Hematopoietic multipotent progenitor cell treated with erythropoietin and hydrocortisone succinate and interleukin-3 and kit ligand, for 8 days (in vitro differentiated cells): ENCODE results near the gene AP2A2.

Source experiments
- DNase-seq: peaks from one replicate; pipeline ENCODE4 v3.0.0-alpha.2; 2015

Gene AP2A2

DNA sequence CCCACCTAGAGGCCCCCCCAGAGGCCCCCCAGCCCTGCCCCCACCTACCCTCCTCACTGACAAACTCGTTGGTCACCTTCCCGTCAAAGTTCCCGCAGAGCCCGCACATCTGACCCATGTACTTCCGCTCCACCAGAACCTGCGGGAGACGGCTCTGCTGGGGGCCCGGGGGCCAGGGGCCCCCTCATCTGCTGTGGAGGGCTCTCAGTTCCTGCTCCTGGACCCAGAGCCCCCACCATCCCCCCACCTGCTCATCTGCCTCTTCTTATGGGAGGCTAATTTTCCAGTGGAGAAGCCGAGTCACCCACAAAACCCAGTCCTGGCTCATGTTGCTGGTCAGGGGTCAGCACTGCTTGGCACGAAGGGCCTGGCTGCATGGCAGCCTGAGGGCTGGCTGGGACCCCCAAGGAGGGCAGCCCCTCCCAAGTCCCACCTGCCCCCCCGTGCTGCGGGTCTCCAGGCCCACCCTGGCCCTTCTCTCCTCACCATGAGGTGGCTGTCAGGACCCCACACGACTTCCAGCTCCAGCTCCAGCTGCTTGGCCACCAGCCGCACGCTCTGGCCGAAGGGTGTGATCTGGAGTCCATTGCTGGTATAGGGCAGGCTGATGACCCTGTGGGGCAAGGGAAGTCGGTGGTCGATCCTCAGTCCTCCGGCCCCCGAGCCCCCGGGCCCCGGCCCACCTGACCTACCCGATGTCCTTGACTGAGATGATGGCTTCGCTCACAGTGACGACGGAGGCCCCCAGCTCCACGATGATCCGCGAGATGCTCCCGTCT is 105.6 kb downstream of the AP2A2 start:
- no peak for DNase-seq

DNA sequence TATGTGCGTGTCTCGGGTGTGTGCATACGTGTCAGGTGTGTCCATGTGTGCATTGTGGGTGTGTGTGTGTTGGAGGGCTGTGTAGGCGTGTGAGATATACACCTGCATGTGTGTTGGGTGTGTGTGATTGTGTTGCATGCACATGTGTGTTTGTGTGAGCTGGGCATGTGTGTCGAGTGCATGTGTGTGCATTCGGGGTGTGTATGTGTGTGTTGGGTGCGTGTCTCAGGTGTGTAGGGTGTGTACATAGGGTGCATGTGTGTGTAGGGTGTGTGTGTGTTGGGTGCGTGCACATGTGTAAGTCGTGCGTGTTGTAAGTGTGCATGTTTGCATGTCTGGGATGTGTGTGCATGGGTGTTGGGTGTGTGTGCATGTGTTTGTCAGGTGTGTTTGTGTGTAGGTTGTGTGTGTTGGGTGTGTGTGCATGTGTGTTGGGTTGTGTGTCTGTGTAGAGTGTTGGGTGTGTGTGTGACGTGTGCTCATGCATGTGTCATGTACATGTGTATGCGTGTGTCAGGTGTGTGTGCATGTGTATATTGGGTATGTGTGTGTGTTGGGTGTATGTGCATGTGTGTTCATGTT is 106.7 kb downstream of the AP2A2 start:
- DNase-seq, result no peak

DNA sequence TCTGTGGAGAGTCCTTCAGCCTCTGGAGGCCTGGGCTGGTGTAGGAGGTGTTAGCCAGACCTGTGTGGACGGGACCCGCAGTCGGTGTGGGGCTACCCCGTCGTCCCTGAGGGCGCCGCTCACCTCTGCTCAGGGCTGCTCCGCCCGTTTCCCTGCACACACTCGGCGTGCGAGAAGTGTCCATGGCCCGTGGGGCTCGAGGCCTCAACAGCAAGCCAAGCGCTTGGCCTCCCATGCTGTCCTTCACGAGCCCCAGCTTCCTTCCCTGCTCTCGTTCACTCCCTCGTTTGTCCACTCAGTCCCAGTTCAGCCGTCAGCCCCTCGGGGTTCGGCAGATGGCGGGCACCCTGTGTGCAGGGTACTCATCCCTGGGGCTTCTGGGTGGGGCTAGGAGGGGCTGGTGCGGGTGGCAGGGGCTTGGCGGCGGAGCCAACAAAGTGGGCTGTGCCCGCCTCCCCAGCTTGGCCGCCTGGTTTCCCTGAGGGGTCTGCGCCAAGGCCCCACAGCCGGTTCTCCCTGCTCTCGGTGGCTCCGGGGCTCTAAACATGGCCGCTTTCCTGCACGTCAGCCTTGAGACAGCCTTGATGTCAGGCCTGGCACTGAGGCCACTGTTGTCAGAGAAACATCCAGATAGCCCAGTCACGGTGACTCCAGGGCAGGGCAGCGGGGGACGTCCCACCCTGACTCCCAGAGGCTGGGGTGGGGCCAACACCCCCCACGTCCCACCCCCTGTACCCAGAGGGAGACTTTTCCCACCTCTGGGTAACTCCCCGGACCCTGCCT is 107.5 kb downstream of the AP2A2 start:
- DNase-seq, result no peak

DNA sequence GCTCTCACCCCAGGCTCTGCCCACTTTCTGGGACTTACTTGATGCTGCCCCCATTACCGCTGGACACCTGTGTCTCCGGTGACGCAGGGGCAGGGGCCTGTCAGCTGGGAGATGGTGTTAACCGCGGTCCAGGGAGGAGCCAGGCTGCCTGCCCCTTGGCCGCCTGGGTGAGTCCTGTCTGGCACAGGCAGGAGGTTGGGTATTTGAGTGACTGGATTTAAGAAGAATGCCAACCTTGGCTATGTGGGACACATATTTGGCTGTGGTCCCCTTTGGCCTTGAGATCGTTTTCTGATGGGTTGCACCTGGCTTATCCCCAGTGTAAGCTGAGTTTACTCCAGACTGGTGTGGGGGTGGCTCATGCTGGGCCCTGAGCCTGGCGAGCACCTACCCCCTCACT is 108.3 kb downstream of the AP2A2 start:
- no peak for DNase-seq

DNA sequence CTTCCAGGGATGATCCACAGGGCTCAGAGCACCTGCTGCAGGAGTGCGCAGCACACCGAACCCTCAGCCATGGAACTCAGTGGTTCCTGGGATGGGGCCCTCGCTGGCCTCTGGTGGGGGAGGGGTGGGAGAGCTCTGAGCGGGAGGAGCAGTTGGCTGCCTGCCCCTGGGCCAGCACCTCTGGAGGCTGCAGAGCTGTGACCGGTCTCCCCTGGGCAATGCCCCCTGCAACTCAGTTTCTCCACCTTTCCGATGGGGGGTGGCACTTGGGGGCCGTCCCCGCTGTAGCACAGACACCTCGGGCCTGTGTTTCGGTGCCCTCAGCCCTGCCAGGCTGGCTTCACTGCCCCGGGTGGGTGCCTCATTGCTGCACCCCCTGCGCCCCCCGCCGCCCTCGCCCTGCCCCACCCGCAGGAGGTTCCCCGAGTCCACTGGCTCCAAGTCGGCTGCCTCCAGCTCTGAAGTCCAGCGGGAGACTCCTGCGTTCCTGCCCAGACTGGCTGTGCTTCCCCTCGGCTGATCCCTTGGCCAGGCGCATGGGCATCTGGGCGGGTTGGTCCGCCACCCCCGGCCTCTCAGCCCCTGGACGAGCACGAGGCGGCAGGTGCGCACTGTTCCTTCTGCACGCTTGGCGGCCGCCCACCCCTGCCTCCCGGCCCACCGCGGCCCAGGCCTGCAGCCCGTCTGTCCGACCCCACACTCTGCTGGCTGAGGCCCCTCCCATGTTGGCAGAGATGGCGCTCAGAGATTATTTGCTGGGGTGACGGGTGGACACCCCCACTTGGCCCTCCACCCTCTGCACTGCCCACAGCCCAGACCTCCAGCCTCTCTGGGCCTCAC is 109.0 kb downstream of the AP2A2 start:
- DNase-seq, result no peak

DNA sequence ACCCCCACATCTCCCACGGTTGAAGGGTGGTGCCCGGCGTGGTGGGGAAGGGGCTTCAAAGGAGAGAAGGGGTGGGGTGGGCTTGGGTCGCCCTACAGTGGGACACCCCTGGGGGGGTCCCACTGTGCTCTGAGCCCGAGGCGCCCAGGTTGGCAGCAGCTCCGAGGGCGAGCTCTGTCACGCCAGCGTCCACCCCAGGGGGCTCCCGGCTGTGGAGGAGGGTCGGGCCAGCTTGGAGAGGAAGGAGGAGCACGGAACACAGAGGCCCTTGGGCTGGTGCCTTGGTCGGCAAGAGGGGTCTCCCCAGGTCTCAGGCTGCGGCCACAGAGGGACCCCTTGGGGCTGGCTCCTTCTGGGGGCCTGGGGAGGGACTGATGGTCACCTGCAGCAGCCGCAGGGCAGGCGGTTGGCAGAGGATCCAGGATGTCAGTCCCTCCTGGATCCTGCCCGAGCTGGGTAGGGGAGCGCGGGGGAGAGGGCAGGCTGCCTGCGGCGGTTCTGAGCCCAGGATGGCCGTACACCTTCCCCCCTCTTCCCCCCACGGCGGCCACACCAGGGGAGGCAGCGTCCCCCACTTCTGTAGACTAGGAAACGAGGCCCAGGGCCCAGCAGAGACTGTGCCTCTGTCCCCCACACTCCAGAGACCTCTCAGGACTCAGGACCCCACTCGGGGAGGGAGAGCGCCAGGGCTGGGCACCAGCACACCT is 110.1 kb downstream of the AP2A2 start:
- no peak for DNase-seq

DNA sequence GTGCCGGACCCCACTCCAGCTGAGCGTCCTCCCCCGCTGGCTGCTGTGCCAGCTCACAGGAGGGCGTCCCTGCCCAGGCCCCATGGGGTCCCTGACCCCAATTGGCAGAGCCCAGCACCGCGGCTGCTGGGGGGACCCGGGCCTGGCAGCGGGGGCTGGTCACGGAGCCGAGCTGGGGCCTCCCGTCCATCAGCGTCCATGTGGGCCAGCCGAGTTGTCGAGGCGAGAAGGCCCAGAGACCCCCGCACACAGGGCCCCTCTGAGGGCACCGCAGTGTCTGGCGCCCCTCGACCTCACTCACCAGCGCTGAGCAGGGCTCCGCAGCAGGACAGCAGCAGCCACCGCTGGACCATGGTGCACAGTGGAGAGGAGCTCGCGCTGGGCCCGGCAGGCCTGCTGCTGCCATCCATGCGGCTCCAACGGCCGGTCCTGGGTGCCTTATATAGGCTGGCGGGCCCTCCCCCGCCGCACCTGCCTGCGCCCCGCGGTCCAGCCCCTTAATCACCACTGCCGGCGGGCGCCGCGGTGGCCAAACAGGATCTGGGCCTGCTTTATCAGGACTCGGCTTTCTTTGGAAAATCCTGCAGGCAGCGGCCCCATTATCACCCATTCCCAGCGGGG is 110.7 kb downstream of the AP2A2 start, which contains the start of gene MUC6:
TSS of gene MUC6 (minus strand) at position 416 of the 621 bp plus-strand sequence. CDS start at position 353, 63 bp downstream.
- no peak for DNase-seq

DNA sequence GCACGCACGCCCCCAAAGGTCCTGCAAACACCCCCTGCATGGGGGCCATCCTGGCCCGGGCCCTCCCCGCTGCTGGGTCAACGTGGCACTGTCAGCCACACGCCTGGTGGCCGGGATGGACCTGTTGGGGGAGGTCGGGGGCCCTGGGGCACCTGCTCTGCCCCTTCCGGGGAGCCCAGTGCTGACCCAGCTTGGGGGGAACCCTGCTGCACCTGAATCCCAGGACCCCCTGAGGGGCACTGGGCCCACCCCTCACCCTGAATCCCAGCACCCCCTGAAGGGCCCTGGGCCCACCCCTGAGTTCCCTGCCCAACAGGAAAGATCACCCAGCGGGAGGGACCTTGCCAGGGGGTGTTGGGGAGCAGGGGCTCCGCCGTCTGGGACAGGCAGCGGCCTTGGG is 111.3 kb downstream of the AP2A2 start:
- DNase-seq, result no peak

DNA sequence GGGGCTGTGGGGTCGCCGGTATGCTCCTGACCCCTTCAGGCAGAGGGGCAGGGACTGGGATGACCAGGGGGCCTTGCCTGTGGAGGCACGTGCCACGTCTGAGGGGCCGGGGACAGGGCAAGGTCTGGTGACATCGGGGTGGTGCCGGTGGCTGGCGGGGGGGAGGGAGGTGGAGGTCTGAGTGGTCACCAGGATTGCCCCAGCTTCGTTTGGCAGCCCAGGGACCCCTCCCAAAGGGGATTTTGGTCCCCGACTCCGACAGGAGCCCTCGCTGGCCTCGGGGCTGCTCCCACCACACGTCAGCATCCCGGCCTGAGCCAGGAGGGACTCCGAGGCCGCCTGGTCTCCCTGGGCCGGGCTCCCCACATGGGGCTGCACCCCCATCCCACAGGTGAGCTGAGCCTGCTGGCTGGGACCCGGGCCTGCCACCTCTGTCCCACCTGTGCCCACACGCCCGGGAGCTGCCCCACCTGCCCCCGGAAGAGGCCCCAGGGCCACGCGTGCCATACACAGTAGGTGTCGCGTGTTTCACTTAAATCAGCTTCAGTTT is 111.9 kb downstream of the AP2A2 start:
- DNase-seq, result no peak

DNA sequence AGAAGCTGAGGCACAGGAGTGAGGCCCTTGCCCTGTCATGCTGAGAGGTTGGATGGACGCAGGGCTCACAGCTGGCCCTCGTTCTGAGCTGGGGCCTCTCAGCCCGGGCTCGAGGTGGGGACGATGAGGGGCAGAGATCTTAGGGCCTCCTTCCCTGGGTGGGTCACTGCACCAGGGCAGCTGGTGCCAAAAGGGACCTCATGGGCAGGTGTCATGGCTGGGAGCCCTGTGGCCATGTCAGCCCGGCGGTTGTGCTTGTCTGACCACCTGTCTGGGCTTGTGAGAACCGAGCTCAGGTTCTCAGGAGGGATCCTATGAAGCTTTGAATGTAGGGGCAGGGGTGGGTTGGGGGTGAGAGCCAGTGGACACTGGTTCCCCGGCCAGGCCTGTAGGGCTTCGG is 112.7 kb downstream of the AP2A2 start:
- no peak for DNase-seq

DNA sequence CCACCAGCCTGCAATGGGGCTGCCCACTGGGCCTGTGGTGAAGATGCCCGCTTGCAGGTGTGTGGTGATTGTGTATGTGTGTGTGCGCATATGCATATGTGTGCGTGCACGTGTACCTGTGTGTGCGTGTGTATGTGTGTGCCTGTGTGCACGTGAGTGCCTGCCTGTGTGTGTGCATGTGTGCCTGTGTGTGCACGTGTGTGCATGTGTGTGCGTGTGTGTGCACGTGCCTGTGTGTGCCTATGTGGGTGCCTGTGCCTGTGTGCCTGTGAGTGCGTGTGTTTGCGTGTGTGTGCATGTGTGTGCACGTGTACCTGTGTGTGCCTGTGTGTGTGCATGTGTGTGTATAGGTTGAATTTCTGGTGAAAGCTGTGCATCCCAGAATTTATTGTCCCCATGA is 113.3 kb downstream of the AP2A2 start:
- no peak for DNase-seq

DNA sequence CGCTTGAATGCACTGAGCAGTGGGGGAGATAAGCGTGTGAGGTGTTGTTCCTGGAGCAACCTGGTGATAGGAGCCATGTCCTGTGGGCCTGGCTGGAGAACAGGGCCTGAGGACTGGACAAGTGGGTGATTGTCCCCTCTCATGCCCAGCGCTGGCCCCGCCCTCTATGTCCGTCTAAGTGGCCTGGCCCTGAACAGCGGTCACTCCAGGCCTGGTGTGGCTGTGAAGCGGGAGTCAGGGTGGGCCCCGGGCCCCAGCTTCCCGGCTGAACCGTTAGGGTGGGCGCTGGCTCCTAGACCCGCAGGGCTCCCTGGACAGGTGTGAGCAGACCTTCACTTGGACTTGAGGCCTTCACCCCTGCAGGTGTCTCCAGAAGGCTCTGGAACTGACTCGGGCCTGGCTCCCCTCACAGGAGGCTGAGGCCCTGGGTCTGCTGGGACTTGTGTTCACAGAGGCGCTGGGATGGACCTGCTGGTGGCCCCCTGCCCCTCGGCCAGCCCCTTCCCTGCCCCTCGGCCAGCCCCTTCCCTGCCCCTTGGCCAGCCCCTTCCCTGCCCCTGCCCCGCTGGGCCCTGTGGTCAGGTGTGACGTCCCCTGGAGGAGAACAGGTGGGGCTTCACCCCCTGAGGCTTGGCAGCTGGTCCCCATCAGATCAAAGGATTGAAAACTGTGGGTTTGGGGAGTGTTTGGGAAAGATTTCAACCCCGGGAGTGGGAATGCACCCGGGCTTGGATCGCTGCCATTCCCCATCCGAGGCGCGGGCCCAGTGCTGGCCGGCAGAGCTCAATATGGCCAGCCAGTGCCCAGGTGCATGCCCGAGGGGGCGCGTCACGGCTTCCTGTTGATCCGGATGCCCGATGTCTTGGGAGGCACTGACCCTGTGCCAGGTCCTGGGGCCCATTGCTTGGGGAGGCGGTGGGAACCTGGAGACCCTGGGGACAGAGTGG is 114.1 kb downstream of the AP2A2 start:
- no peak for DNase-seq

DNA sequence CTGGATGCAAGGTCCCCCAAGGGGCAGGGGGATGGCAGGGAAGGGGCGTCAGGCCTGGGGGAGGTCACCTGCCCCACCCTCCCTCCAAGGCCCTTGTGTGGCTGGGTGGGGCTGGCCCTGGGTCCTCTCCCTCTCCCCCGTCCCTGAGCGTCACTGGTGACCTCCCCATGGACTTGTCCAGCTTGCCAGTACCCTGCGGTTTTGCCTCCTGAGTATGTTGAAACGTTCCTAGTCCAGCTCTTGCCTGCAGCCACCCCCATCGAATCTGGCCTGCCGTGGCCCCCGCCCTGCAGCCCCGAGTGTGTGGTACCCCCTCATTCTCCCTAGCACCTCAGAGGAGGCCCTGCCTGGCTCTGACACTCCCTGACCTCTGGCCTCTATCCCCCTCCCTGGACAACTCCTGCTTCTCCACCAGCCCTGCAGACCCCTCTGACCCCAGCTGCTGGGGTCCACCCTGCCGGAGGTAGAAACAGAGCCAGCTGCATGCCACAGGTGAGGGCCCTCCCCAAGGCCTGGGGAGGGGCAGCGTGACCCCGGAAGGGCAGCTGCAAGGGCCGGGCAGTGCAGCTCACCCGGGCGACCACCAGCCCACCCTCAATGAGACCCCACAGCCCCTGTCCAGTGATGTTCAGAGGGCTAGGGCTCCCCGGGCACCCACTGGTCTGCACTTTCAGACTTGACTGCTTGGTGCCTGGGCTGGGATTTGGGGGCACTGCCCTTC is 114.9 kb downstream of the AP2A2 start:
- DNase-seq, result no peak

DNA sequence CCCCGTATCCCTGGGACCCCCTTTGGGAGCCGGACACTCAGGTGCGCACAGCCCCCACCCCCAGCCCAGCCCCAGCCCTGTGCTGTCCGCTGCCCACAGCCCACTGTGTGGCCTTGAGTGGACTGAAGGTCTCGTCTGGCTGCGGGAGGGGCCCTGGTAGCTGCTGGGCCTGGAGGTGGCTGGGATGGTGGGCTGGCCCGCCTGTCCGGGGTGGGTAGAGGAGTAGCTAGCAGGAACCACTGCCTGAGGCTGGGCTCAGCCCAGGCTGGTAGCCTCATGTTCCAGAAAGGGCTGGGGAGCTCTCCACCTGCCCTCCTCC is 115.4 kb downstream of the AP2A2 start:
- DNase-seq, result no peak

DNA sequence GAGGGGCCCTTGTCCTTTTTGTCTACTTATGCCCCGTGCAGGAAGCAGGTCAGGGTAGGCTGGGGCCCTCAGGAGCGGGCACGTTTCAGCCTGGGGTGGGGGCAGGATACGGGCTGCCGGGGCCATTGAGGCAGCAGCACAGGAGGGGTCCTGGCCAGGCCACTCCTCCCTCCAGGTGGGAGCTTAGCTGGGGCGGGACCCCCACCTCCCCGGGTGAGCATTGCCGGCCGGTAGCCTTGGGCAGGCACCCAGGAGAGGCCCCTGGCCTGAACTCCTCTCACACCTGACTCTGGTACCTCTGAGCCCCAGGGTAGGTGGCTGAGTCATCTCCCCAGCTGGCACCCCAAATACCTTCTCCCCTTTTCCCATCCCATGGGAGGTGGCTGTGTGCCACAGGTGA is 115.8 kb downstream of the AP2A2 start:
- DNase-seq, result no peak

DNA sequence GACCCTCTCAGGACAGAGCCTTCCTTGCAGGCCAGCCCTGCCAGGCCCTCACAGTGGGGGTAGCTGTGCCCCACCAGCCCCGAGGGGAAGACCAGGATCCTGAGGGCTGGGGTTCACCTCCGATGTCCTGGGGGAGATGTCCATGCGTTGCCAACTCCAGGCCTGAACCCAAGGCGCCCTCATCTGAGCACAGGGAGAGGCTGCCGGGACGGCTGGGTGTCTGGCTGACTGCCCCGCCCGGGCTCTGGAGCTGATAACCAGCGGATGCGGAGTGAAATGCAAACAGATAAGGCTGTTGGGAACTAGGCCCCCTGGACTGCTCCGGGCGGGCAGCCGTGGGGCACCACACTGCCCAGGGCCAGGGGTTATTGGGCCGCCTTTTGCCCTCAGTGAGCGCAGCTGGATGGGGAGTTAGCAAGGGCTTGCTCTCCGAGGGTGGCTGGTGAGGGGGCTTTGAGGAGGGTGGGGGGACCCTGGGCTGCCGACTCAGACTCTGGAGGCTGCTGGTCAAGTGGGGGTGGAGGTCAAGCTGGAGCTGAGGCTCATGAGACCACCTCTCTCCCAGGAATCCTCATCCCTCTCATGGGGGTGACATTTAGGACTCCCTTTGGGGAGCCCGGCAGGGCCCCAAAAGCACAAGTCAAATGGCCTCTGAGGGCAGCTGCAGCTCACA is 116.4 kb downstream of the AP2A2 start:
- DNase-seq, result peak; percentile 85

DNA sequence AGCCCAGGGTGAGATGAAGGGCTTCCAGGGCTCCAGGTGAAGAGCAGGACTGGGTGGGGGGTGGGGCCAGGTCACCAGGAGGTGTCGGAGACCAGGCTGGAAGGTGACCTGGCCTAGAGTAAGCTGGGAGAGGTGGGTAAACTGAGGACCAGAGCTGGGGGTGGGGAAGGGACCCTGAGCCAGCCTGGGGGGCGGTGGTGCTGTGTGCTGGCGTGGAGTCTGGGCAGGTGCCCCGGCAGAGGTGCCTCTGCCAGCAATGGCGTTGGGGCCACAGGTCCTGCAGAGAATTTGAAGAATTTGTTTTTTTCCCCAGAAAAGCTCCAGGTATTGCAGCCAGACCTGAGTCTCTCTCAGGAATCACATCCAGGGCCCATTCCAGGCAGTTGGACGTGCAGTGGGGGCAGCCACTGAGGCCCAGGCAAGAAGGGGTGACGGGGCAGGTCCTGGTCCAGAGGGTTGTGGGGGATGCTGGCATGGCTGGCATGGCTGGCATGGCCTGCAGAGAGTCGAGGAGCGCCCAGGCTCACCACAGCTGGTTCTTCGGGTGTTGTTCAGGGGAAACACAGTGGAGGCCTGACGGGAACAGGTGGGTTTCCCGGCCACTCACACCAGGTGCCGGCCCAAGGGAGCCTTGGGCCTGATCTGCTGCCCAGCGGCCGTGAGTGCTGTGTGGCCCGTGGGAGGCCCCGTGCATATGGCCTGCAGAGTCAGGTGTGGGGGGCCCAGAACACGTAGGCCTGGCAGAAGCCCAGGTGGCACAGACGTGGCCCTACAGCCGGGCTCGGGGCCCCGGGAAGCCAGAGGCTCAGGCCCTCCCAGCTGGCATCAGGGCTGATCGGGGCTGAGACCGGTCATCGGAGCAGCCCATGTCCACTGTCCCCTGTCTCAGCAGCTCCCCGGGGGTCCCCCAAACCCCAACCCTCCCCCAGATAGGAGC is 117.2 kb downstream of the AP2A2 start:
- no peak for DNase-seq

DNA sequence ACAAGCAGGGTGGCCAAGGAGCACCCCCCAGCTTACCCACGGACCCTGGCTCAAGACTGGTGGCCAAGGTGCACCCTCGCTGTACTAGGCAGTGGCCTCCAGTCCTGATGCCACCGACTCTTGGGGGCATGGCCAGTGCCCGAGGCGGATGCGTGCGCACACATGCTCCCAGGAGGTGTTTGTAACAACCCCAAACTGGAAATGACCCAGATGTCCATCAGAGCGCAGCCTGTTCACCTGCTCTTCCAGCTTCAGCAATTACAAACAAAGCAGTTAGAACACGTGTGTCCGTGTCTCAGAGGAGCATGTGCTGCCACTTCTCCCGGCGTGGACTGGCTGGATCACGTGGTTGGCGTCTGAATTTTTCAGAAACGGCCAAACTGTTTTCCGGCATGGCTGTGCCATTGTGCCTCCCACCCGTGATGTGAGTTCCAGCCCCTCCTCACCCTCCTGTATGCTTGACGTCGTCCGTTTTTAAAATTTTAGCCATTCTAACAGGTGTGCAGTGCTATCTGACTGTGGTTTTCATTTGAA is 118.0 kb downstream of the AP2A2 start:
- no peak for DNase-seq
